Measurements from ENCODE around the gene INMT.

The INMT gene

DNA sequence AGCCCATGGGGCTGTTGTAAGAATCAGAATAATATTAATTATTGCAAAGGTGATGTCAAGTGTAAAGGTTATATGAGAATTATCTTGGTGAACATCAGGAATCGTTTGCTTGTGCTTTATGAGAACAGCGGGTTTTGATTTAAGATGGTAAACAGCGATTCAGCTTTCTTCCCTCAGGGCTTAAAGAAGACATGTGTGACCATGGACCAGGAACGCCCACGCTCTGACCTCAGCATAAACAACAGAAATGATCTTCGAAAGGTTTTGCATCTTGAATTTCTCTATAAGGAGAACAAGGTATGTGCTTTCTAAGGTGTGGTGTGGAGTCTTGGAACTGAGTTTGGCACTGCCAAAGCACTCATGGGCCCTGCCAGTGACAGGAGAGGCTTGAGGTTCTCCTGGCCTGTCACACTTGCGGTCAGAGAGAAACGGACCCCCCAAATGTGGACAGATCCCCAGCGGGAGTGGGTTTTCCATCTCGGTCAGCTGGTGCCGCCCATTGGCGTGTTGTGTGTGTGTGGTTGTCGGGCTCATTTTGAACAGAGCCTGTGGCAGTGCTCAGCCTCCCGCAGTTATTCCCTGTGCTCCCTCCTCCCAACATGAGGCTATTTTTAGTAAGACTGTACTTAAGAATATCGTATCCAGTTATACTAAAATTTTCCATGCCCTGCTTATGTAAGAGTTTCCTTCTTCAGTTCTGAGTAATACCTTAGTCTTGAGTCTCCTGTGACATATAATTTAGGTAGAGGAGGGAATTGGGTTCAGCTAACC, 26.5 kb downstream of the INMT start:
- H3K4me3 ChIP-seq (ENCODE audit: low read depth, low read length, poor library complexity, severe bottlenecking), result no peak overlapping the region
- no peaks in the 10 kb centered on the region for H3K9me2 ChIP-seq (ENCODE audit: low read depth, low read length)
- no peak overlapping the region for H2AFZ ChIP-seq (ENCODE audit: low read length)
- H3K9ac ChIP-seq (ENCODE audit: low read length), result no peak overlapping the region
- no peak overlapping the region for H3K4me2 ChIP-seq (ENCODE audit: low read length)
- H3K9me3 ChIP-seq (ENCODE audit: low read length), result no peaks in the 10 kb centered on the region
- H3K4me1 ChIP-seq (ENCODE audit: insufficient read depth, low read length, severe bottlenecking), result no peaks in the 10 kb centered on the region
- H3K36me3 ChIP-seq (ENCODE audit: insufficient read depth, low read length), result peaks cover 10% of the 10 kb centered on the region; the same call in 1 of the 2 replicates
- no peaks in the 10 kb centered on the region for H3F3A ChIP-seq (ENCODE audit: insufficient read depth, low read length)
- H3K27ac ChIP-seq (ENCODE audit: low read depth, low read length, poor library complexity, severe bottlenecking), result no peak overlapping the region
- H4K20me1 ChIP-seq (ENCODE audit: insufficient read depth, low read length), result no peaks in the 10 kb centered on the region
- no peaks in the 10 kb centered on the region for H3K79me2 ChIP-seq (ENCODE audit: insufficient read depth, low read length)
- H3K27me3 ChIP-seq (ENCODE audit: insufficient read depth, low read length), result no peaks in the 10 kb centered on the region
- TF ChIP-seq EZH2 (IDR thresholded peaks at IDR 0.05; ENCODE audit: borderline replicate concordance, low read length), result no peak
- TF ChIP-seq, protein P1, sequence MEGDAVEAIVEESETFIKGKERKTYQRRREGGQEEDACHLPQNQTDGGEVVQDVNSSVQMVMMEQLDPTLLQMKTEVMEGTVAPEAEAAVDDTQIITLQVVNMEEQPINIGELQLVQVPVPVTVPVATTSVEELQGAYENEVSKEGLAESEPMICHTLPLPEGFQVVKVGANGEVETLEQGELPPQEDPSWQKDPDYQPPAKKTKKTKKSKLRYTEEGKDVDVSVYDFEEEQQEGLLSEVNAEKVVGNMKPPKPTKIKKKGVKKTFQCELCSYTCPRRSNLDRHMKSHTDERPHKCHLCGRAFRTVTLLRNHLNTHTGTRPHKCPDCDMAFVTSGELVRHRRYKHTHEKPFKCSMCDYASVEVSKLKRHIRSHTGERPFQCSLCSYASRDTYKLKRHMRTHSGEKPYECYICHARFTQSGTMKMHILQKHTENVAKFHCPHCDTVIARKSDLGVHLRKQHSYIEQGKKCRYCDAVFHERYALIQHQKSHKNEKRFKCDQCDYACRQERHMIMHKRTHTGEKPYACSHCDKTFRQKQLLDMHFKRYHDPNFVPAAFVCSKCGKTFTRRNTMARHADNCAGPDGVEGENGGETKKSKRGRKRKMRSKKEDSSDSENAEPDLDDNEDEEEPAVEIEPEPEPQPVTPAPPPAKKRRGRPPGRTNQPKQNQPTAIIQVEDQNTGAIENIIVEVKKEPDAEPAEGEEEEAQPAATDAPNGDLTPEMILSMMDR (IDR thresholded peaks at IDR 0.05; ENCODE audit: low read length), result no peak

DNA sequence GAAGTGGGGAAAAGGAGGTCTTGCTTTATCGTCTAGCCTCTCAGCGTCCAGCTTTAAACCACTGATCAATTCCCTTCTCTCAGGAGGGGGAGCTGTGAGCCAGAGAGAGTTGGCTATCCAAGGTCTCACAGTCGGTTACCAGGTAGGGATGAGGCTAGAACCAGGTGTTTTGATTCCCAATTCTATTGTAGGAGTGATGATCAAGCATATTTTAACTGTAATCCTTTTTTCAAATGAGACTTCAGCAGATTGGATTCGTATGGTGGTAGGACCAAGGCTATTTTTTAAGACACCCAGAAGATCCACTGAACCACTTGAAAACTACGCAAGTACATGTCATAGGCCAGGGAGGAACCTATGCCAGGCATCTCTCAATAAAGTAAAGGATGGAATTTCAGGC, 27.6 kb downstream of the INMT start:
- H3K9me3 ChIP-seq (ENCODE audit: low read length), result no peaks in the 10 kb centered on the region
- no peaks in the 10 kb centered on the region for H3K9me2 ChIP-seq (ENCODE audit: low read depth, low read length)
- H3K4me1 ChIP-seq (ENCODE audit: insufficient read depth, low read length, severe bottlenecking), result no peaks in the 10 kb centered on the region
- peaks cover 10% of the 10 kb centered on the region; the same call in 1 of the 2 replicates for H3K36me3 ChIP-seq (ENCODE audit: insufficient read depth, low read length)
- H3K4me2 ChIP-seq (ENCODE audit: low read length), result no peak overlapping the region
- H4K20me1 ChIP-seq (ENCODE audit: insufficient read depth, low read length), result no peaks in the 10 kb centered on the region
- H3K79me2 ChIP-seq (ENCODE audit: insufficient read depth, low read length), result no peaks in the 10 kb centered on the region
- no peak overlapping the region for H2AFZ ChIP-seq (ENCODE audit: low read length)
- no peaks in the 10 kb centered on the region for H3F3A ChIP-seq (ENCODE audit: insufficient read depth, low read length)
- no peak for TF ChIP-seq EZH2 (IDR thresholded peaks at IDR 0.05; ENCODE audit: borderline replicate concordance, low read length)
- TF ChIP-seq, protein P1 (IDR thresholded peaks at IDR 0.05; ENCODE audit: low read length), result no peak
- H3K4me3 ChIP-seq (ENCODE audit: low read depth, low read length, poor library complexity, severe bottlenecking), result no peak overlapping the region
- no peaks in the 10 kb centered on the region for H3K27me3 ChIP-seq (ENCODE audit: insufficient read depth, low read length)
- no peak overlapping the region for H3K27ac ChIP-seq (ENCODE audit: low read depth, low read length, poor library complexity, severe bottlenecking)
- H3K9ac ChIP-seq (ENCODE audit: low read length), result no peak overlapping the region

DNA sequence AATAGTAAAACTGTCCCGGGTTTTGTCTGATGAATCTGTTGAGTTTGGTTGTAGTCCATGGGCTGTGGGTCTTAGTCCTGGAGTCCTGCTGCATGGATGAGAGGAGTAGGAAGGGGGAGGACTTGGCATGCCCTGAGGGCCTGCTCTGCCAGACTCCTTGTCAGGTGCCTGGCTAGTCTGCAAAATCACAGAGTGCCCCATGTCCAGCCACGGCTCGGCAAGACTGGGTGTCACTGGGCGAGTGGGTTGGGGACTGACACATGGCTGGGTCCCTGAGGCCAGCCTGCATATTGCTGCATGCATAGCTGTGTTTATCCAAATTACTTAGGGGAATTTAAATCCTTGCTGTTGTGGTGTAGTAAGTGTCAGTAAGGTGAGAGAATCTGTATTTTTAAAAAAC, 29.0 kb downstream of the INMT start:
- H4K20me1 ChIP-seq (ENCODE audit: insufficient read depth, low read length), result no peaks in the 10 kb centered on the region

More for the DNA sequence above, 29.0 kb downstream of the INMT start:
- no peaks in the 10 kb centered on the region for H3K9me2 ChIP-seq (ENCODE audit: low read depth, low read length)
- H3K9me3 ChIP-seq (ENCODE audit: low read length), result no peaks in the 10 kb centered on the region
- H3K4me2 ChIP-seq (ENCODE audit: low read length), result no peak overlapping the region
- H3K27ac ChIP-seq (ENCODE audit: low read depth, low read length, poor library complexity, severe bottlenecking), result no peak overlapping the region
- no peak overlapping the region for H3K4me3 ChIP-seq (ENCODE audit: low read depth, low read length, poor library complexity, severe bottlenecking)
- TF ChIP-seq, protein P1 (IDR thresholded peaks at IDR 0.05; ENCODE audit: low read length), result no peak
- no peak for TF ChIP-seq EZH2 (IDR thresholded peaks at IDR 0.05; ENCODE audit: borderline replicate concordance, low read length)
- H3K79me2 ChIP-seq (ENCODE audit: insufficient read depth, low read length), result no peaks in the 10 kb centered on the region
- peaks cover 10% of the 10 kb centered on the region; the same call in 1 of the 2 replicates for H3K36me3 ChIP-seq (ENCODE audit: insufficient read depth, low read length)
- H3K9ac ChIP-seq (ENCODE audit: low read length), result no peak overlapping the region
- H3K27me3 ChIP-seq (ENCODE audit: insufficient read depth, low read length), result no peaks in the 10 kb centered on the region
- H3F3A ChIP-seq (ENCODE audit: insufficient read depth, low read length), result no peaks in the 10 kb centered on the region
- no peak overlapping the region for H2AFZ ChIP-seq (ENCODE audit: low read length)
- no peaks in the 10 kb centered on the region for H3K4me1 ChIP-seq (ENCODE audit: insufficient read depth, low read length, severe bottlenecking)

Measured in OCI-LY1 (cell line).